HEK293 (cell line): ENCODE measurements around the gene FMN1.

Experiments used
- CTCF ChIA-PET: fragments of 350-600 bp; formaldehyde crosslinking; extraction: SDS; loops from one replicate; lab custom pipeline; 2021; ENCODE audit warnings: antibody characterized with exemption; lab: Yijun Ruan, JAX
- POLR2A ChIA-PET: fragments of 300-600 bp; formaldehyde crosslinking; extraction: SDS; loops from one replicate; lab custom pipeline; 2020; ENCODE audit warnings: antibody characterized with exemption, inconsistent platforms; lab: Yijun Ruan, JAX
- H3K27ac ChIP-seq: fragments of 200-500 bp; sonication (Bioruptor generic); 2 replicates; pipeline ENCODE4 v1.5.1; 2014; ENCODE audit warnings: low read depth, low read length, control low read depth, inconsistent platforms; ENCODE audit errors: extremely low read depth
- H3K36me3 ChIP-seq, 2 experiments: fragments of 200-500 bp in 1 of 2; sonication (Bioruptor generic) in 1 of 2; 1 replicate in 1 of 2; 2 replicates in 1 of 2; pipeline ENCODE4 v1.5.1; 2014 to 2017; ENCODE audit warnings: inconsistent platforms in 2 of 2, low read length in 2 of 2; ENCODE audit not compliant: control insufficient read depth in 2 of 2, insufficient read depth in 1 of 2
- H3K4me1 ChIP-seq: fragments of 200-500 bp; sonication (Bioruptor generic); 2 replicates; pipeline ENCODE4 v1.5.1; 2014; ENCODE audit warnings: mild to moderate bottlenecking, low read length, inconsistent platforms; ENCODE audit not compliant: control insufficient read depth, insufficient read depth
- H3K4me3 ChIP-seq: 2 replicates; pipeline ENCODE4 v1.5.1; 2011; ENCODE audit warnings: low read depth, mild to moderate bottlenecking, control low read depth, low read length, moderate library complexity
- H3K9me3 ChIP-seq: fragments of 200-500 bp; sonication (Bioruptor generic); 2 replicates; pipeline ENCODE4 v1.5.1; 2014; ENCODE audit warnings: low read depth, low read length, inconsistent platforms; ENCODE audit not compliant: control insufficient read depth, insufficient read depth
- BCL11B ChIP-seq: fragments of 450-650 bp; formaldehyde crosslinking; IDR thresholded peaks from 2 replicates; pipeline ENCODE4 v1.5.1; 2016; ENCODE audit warnings: low read depth, missing biosample characterization, missing genetic modification characterization
- EGR2 ChIP-seq: fragments of 450-650 bp; formaldehyde crosslinking; IDR thresholded peaks from 2 replicates; pipeline ENCODE4 v1.5.1; 2016; ENCODE audit warnings: low read depth, missing biosample characterization, missing genetic modification characterization
- FEZF1 ChIP-seq: fragments of 450-650 bp; formaldehyde crosslinking; IDR thresholded peaks from 2 replicates; pipeline ENCODE4 v1.5.1; 2016; ENCODE audit warnings: missing biosample characterization, missing genetic modification characterization
- REST ChIP-seq: fragments of 450-650 bp; formaldehyde crosslinking; IDR thresholded peaks from 2 replicates; pipeline ENCODE4 v1.5.1; 2016; ENCODE audit warnings: missing biosample characterization, missing genetic modification characterization
- ZBTB21 ChIP-seq: fragments of 450-650 bp; formaldehyde crosslinking; IDR thresholded peaks from 2 replicates; pipeline ENCODE4 v1.5.1; 2017; ENCODE audit warnings: missing biosample characterization, missing genetic modification characterization
- ZBTB26 ChIP-seq: fragments of 450-650 bp; formaldehyde crosslinking; optimal IDR thresholded peaks from 2 replicates; pipeline ENCODE3; 2016; ENCODE audit warnings: missing biosample characterization, mild to moderate bottlenecking, missing genetic modification characterization
- ZBTB7A ChIP-seq: fragments of 450-650 bp; formaldehyde crosslinking; IDR thresholded peaks from 2 replicates; pipeline ENCODE4 v1.5.1; 2016; ENCODE audit warnings: low read depth, missing biosample characterization, missing genetic modification characterization
- ZFP3 ChIP-seq: fragments of 450-650 bp; formaldehyde crosslinking; IDR thresholded peaks from 2 replicates; pipeline ENCODE4 v1.5.1; 2016; ENCODE audit warnings: low read depth, missing biosample characterization, missing genetic modification characterization
- ZNF155 ChIP-seq: fragments of 450-650 bp; formaldehyde crosslinking; IDR thresholded peaks from 2 replicates; pipeline ENCODE4 v1.5.1; 2016; ENCODE audit warnings: missing biosample characterization, missing genetic modification characterization
- ZNF416 ChIP-seq: fragments of 450-650 bp; formaldehyde crosslinking; IDR thresholded peaks from 2 replicates; pipeline ENCODE4 v1.5.1; 2016; ENCODE audit warnings: missing biosample characterization, missing genetic modification characterization
- ZNF549 ChIP-seq: fragments of 450-650 bp; IDR thresholded peaks from 2 replicates; pipeline ENCODE4 v1.5.1; 2018; ENCODE audit warnings: missing biosample characterization, missing genetic modification characterization, mild to moderate bottlenecking, inconsistent platforms, moderate library complexity
- ZNF626 ChIP-seq: fragments of 450-650 bp; sonication (Bioruptor Pico); formaldehyde crosslinking; IDR thresholded peaks from 2 replicates; pipeline ENCODE4 v1.5.1; 2018; ENCODE audit warnings: missing biosample characterization, missing genetic modification characterization, inconsistent platforms
- ZNF707 ChIP-seq: fragments of 450-650 bp; formaldehyde crosslinking; IDR thresholded peaks from 2 replicates; pipeline ENCODE4 v1.5.1; 2016; ENCODE audit warnings: missing biosample characterization, missing genetic modification characterization
- ZNF776 ChIP-seq: fragments of 450-650 bp; formaldehyde crosslinking; IDR thresholded peaks from 2 replicates; pipeline ENCODE4 v1.5.0; 2017; ENCODE audit warnings: missing biosample characterization, missing genetic modification characterization, borderline replicate concordance
- TF ChIP-seq, protein P1 (sequence below): fragments of 450-650 bp; formaldehyde crosslinking; IDR thresholded peaks from 2 replicates; pipeline ENCODE4 v1.5.1; 2016; ENCODE audit warnings: missing biosample characterization, missing genetic modification characterization
- TF ChIP-seq, protein P2 (sequence below): fragments of 450-650 bp; formaldehyde crosslinking; IDR thresholded peaks from 2 replicates; pipeline ENCODE4 v1.5.1; 2017; ENCODE audit warnings: missing biosample characterization, missing genetic modification characterization

The FMN1 gene

GRCh38 chr15:33116198-33116597 lies 78.3 kb downstream of the FMN1 start:
- POLR2A ChIA-PET, result no interaction called here
- no peak overlapping the region for H3K4me3 ChIP-seq

GRCh38 chr15:33115191-33115861 lies 79.2 kb downstream of the FMN1 start:
- TF ChIP-seq, protein P1, sequence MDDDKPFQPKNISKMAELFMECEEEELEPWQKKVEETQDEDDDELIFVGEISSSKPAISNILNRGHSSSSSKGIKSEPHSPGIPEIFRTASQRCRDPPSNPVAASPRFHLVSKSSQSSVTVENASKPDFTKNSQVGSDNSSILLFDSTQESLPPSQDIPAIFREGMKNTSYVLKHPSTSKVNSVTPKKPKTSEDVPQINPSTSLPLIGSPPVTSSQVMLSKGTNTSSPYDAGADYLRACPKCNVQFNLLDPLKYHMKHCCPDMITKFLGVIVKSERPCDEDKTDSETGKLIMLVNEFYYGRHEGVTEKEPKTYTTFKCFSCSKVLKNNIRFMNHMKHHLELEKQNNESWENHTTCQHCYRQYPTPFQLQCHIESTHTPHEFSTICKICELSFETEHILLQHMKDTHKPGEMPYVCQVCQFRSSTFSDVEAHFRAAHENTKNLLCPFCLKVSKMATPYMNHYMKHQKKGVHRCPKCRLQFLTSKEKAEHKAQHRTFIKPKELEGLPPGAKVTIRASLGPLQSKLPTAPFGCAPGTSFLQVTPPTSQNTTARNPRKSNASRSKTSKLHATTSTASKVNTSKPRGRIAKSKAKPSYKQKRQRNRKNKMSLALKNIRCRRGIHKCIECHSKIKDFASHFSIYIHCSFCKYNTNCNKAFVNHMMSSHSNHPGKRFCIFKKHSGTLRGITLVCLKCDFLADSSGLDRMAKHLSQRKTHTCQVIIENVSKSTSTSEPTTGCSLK (tag by site-specific recombination), result no peak
- TF ChIP-seq, protein P2, sequence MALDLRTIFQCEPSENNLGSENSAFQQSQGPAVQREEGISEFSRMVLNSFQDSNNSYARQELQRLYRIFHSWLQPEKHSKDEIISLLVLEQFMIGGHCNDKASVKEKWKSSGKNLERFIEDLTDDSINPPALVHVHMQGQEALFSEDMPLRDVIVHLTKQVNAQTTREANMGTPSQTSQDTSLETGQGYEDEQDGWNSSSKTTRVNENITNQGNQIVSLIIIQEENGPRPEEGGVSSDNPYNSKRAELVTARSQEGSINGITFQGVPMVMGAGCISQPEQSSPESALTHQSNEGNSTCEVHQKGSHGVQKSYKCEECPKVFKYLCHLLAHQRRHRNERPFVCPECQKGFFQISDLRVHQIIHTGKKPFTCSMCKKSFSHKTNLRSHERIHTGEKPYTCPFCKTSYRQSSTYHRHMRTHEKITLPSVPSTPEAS (tag by site-specific recombination), result 0 out of 2 replicates have a peak, but pooled peaks have one; percentile 31
- TF ChIP-seq FEZF1 (tag by site-specific recombination) (no peak), ZNF776 (tag by site-specific recombination) (no peak)
- ChIA-PET POLR2A (no interaction called here), CTCF (no interaction called here)
- no peaks in the 10 kb centered on the region for H3K9me3 ChIP-seq
- no peak overlapping the region for H3K27ac ChIP-seq
- H3K4me3 ChIP-seq, result no peak overlapping the region
- peaks cover 9% of the 10 kb centered on the region for H3K4me1 ChIP-seq
- H3K36me3 ChIP-seq, result no peaks in the 10 kb centered on the region

More at GRCh38 chr15:33116198-33116597, 78.3 kb downstream of the FMN1 start:
- CTCF ChIA-PET, result no interaction called here
- no peak for TF ChIP-seq ZNF155
- no peak for TF ChIP-seq ZBTB26
- TF ChIP-seq REST (tag by site-specific recombination), result no peak
- TF ChIP-seq ZNF626 (tag by site-specific recombination), result no peak
- TF ChIP-seq BCL11B (tag by site-specific recombination), result no peak
- TF ChIP-seq ZNF707 (tag by site-specific recombination), result no peak
- TF ChIP-seq ZFP3 (tag by site-specific recombination), result no peak
- TF ChIP-seq ZBTB21 (tag by site-specific recombination), result no peak
- no peak for TF ChIP-seq ZBTB7A (tag by site-specific recombination)
- TF ChIP-seq ZNF549 (tag by site-specific recombination), result no peak
- no peak for TF ChIP-seq ZNF416
- TF ChIP-seq EGR2 (tag by site-specific recombination), result no peak
- Histone ChIP-seq H3K9me3 (no peaks in the 10 kb centered on the region), H3K27ac (no peak overlapping the region), H3K4me1 (peaks cover 7% of the 10 kb centered on the region), H3K36me3 (no peaks in the 10 kb centered on the region)
